ENCODE results near the gene MBD5. TPM values are rescaled to one million over a fixed set of nuclear protein-coding genes. Genes with fewer than 3 reads are reported as not detected.

MBD5 gene
- polyA plus RNA-seq, 3 donors from 2014 or later = 10.0 to 19.2 (median 14.3) TPM

- peaks cover 6 to 23% of the 10 kb centered on the region in 2 donors for H3K4me1 Mint-ChIP-seq
- DNase-seq = no peak
- no peak overlapping the region for H3K4me3 Mint-ChIP-seq
- no peak overlapping the region for H3K27ac Mint-ChIP-seq
- peaks cover 0 to 20% (median 10%) of the 10 kb centered on the region in 6 donors for H3K9me3 Mint-ChIP-seq
- peaks cover 11 to 35% (median 29%) of the 10 kb centered on the region in 3 donors for H3K36me3 Mint-ChIP-seq
- H3K27me3 Mint-ChIP-seq (ENCODE audit: low read depth in 3 of 3) = no peaks in the 10 kb centered on the region
Measured at GRCh38 chr2:148221166-148221565, 200.3 kb downstream of the MBD5 start.

GRCh38 chr2:148221926-148222325, 201.0 kb downstream of the MBD5 start:
- H3K4me3 Mint-ChIP-seq = no peak overlapping the region
- peaks cover 6 to 23% of the 10 kb centered on the region in 2 donors for H3K4me1 Mint-ChIP-seq
- H3K27ac Mint-ChIP-seq = no peak overlapping the region
- no peak for DNase-seq
- no peaks in the 10 kb centered on the region for H3K27me3 Mint-ChIP-seq (ENCODE audit: low read depth in 3 of 3)
- H3K9me3 Mint-ChIP-seq = peaks cover 0 to 20% (median 10%) of the 10 kb centered on the region in 6 donors
- H3K36me3 Mint-ChIP-seq = peaks cover 11 to 35% (median 29%) of the 10 kb centered on the region in 3 donors

GRCh38 chr2:148231858-148232257, 211.0 kb downstream of the MBD5 start:
- peaks cover 10 to 33% (median 15%) of the 10 kb centered on the region in 6 donors for H3K9me3 Mint-ChIP-seq
- no peak overlapping the region for H3K27ac Mint-ChIP-seq
- peaks cover 0 to 2% (median 0%) of the 10 kb centered on the region in 3 donors for H3K27me3 Mint-ChIP-seq (ENCODE audit: low read depth in 3 of 3)
- peaks cover 33 to 56% (median 42%) of the 10 kb centered on the region in 3 donors for H3K36me3 Mint-ChIP-seq
- no peak overlapping the region for H3K4me3 Mint-ChIP-seq
- H3K4me1 Mint-ChIP-seq = peaks cover 4% of the 10 kb centered on the region in 2 donors
- no peak for DNase-seq

DNA sequence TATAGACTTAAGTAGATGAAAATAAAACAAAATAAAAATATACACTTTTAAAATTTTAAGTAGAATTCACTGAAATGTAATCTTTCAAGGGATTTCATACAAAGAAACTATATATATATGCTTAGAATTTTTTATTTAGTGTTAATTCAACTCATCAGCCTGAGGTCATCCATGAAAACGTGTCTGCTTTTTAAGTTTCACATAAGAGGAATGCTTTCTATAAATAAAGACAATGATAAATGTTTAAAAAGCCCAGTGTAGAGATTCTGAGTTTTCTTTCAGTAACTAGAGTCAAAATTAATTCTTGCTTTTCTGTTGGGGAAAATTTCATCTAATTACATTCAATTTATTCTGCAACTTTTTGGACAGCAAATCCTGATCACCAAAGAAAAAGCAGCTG, 213.3 kb downstream of the MBD5 start:
- H3K4me1 Mint-ChIP-seq = peaks cover 4% of the 10 kb centered on the region in 2 donors
- no peaks in the 10 kb centered on the region for H3K27me3 Mint-ChIP-seq (ENCODE audit: low read depth in 3 of 3)
- peaks cover 8 to 28% (median 13%) of the 10 kb centered on the region in 6 donors for H3K9me3 Mint-ChIP-seq
- H3K4me3 Mint-ChIP-seq = no peak overlapping the region
- peaks cover 45 to 71% (median 56%) of the 10 kb centered on the region in 3 donors for H3K36me3 Mint-ChIP-seq
- no peak overlapping the region for H3K27ac Mint-ChIP-seq
- no peak for DNase-seq

GRCh38 chr2:148237911-148238310, 217.0 kb downstream of the MBD5 start:
- Mint-ChIP-seq H3K27ac (no peak overlapping the region), H3K36me3 (peaks cover 58 to 71% (median 65%) of the 10 kb centered on the region in 3 donors), H3K27me3 (ENCODE audit: low read depth in 3 of 3) (no peaks in the 10 kb centered on the region), H3K4me3 (no peak overlapping the region), H3K4me1 (peaks cover 0 to 3% of the 10 kb centered on the region in 2 donors), H3K9me3 (peaks cover 9 to 42% (median 17%) of the 10 kb centered on the region in 6 donors)
- DNase-seq = no peak

DNA sequence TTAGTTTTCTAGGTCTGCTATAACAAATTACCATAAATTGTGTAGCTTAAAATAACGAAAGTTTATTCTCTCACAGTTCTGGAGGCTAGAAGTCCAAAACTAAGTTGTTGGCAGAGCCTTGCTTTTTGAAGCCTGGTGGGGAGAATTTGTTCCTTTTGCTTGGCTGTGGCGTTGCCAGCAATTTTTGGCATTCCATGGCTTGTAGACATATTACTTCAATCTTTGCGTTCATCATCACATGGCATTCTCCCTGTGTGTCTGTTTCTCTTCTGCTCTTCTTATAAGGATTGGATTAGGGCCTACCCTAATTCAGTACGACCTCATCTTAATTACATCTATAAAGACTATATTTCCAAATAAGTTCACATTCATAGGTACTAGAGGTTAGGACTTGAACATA, 217.7 kb downstream of the MBD5 start:
- H3K36me3 Mint-ChIP-seq = peaks cover 58 to 71% (median 62%) of the 10 kb centered on the region in 3 donors
- no peak overlapping the region for H3K4me3 Mint-ChIP-seq

GRCh38 chr2:148240838-148241237, 219.9 kb downstream of the MBD5 start:
- no peak for DNase-seq
- Mint-ChIP-seq H3K27ac (no peak overlapping the region), H3K27me3 (ENCODE audit: low read depth in 3 of 3) (no peaks in the 10 kb centered on the region), H3K4me1 (no peaks in the 10 kb centered on the region), H3K9me3 (peaks cover 9 to 39% (median 17%) of the 10 kb centered on the region in 6 donors), H3K4me3 (no peak overlapping the region), H3K36me3 (peaks cover 51 to 60% (median 54%) of the 10 kb centered on the region in 3 donors)

More for the DNA sequence above, 217.7 kb downstream of the MBD5 start:
- Mint-ChIP-seq H3K27ac (no peak overlapping the region), H3K27me3 (ENCODE audit: low read depth in 3 of 3) (no peaks in the 10 kb centered on the region), H3K4me1 (no peaks in the 10 kb centered on the region), H3K9me3 (peaks cover 9 to 42% (median 17%) of the 10 kb centered on the region in 6 donors)
- no peak for DNase-seq

DNA sequence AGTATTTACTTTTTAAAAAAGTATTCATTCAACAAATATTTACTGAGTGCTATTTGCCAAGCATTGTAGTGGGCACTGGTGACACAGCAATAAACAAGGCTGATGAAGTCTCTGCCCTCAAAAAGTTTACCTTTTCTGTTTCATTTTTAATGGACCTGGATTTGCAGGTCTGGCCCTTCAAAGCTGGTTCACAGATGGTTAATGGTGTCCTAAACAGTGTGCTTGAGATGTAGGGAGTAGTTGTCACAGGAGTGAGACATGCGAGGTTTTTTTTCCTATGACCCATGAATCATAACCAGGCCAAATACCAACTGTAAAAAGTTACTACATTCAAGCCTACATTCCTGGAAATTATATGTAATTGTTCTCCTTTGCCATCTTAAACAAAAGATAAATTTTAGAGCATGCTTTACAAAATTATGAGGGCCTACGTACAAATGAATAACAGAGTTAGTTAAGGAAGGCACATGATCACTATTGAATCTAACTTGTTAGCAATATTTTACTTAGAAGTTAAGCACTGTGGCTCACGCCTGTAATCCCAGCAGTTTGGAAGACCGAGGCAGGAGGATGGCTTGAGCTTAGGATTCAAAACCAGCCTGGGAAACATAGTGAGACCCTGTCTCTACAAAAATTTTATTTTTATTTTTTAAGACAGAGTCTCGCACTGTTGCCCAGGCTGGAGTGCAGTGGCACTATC, 223.9 kb downstream of the MBD5 start:
- no peak overlapping the region for H3K27ac Mint-ChIP-seq
- peaks cover 19 to 24% (median 24%) of the 10 kb centered on the region in 3 donors for H3K36me3 Mint-ChIP-seq
- peaks cover 2 to 19% (median 11%) of the 10 kb centered on the region in 6 donors for H3K9me3 Mint-ChIP-seq
- H3K27me3 Mint-ChIP-seq (ENCODE audit: low read depth in 3 of 3) = no peaks in the 10 kb centered on the region
- no peaks in the 10 kb centered on the region for H3K4me1 Mint-ChIP-seq
- H3K4me3 Mint-ChIP-seq = no peak overlapping the region
- DNase-seq = no peak

DNA sequence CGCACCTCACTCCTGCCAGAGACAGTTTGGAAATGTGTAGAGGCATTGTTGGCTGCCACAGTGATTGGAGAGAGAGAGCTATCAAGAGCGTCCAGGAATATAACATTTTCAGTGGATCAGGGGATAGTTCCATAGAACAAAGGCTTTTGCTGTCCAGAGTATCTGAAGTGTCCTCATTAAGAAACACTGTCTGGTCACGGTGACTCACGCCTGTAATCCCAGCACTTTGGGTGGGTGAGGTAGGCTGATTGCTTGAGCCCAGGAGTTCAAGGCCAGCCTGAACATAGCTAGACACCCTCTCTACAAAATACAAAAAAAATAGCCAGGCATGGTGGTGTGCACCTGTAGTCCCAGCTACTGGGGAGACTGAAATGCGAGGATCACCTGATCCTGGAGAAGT, 231.1 kb downstream of the MBD5 start:
- H3K4me1 Mint-ChIP-seq = no peaks in the 10 kb centered on the region
- peaks cover 0 to 6% (median 0%) of the 10 kb centered on the region in 6 donors for H3K9me3 Mint-ChIP-seq
- H3K27me3 Mint-ChIP-seq (ENCODE audit: low read depth in 3 of 3) = no peaks in the 10 kb centered on the region
- H3K27ac Mint-ChIP-seq = no peak overlapping the region
- no peak overlapping the region for H3K4me3 Mint-ChIP-seq
- H3K36me3 Mint-ChIP-seq = peaks cover 21 to 40% (median 38%) of the 10 kb centered on the region in 3 donors
- DNase-seq = no peak

DNA sequence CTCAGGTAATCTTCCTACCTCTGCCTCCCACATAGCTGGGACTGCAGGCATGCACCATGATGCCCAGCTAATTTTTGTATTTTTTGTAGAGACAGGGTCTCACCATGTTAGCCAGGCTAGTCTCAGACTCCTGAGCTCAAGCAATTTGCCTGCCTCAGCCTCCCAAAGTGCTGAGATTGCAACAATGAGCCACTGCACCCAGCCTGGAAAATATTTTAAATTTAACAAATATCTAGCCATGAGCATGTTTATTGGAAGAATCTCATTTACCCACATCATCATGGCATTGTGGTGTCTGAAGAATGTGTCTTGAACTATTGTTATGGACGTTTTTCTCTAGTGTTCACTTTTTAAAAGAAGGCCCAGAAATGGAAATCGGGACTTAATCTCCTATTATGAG, 231.8 kb downstream of the MBD5 start:
- peaks cover 0 to 2% (median 0%) of the 10 kb centered on the region in 3 donors for H3K27me3 Mint-ChIP-seq (ENCODE audit: low read depth in 3 of 3)

DNA sequence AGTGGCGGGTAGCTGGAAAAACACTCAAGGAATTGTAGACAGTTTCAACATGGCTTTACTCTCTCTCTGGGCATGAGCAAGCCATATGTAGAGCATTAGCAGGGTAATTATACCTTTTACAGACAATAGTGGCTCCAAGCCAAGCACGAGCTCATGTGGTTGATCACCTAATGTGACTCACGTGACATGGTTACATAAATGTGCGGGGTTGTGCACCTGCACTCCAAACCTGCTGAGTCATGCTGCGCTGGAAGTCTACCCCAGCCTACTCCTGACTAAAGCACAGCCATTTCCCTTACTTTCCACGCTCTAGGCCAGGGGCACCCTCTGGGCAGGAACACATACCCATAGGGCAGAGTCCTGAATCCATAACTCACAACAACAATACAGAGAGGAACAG, 232.8 kb downstream of the MBD5 start:
- Mint-ChIP-seq H3K4me3 (no peak overlapping the region), H3K36me3 (peaks cover 25 to 48% (median 47%) of the 10 kb centered on the region in 3 donors), H3K27me3 (ENCODE audit: low read depth in 3 of 3) (peaks cover 0 to 3% (median 0%) of the 10 kb centered on the region in 3 donors), H3K27ac (no peak overlapping the region), H3K9me3 (peaks cover 0 to 6% (median 0%) of the 10 kb centered on the region in 6 donors), H3K4me1 (no peaks in the 10 kb centered on the region)
- no peak for DNase-seq

More for the DNA sequence above, 231.8 kb downstream of the MBD5 start:
- Mint-ChIP-seq H3K4me1 (no peaks in the 10 kb centered on the region), H3K4me3 (no peak overlapping the region), H3K9me3 (peaks cover 0 to 6% (median 0%) of the 10 kb centered on the region in 6 donors), H3K27ac (no peak overlapping the region), H3K36me3 (peaks cover 21 to 40% (median 38%) of the 10 kb centered on the region in 3 donors)
- DNase-seq = no peak

GRCh38 chr2:148255929-148256328, 235.0 kb downstream of the MBD5 start:
- no peak overlapping the region for H3K4me3 Mint-ChIP-seq
- H3K9me3 Mint-ChIP-seq = peaks cover 0 to 6% (median 0%) of the 10 kb centered on the region in 6 donors
- peaks cover 0 to 3% (median 0%) of the 10 kb centered on the region in 3 donors for H3K27me3 Mint-ChIP-seq (ENCODE audit: low read depth in 3 of 3)
- DNase-seq = no peak
- H3K27ac Mint-ChIP-seq = no peak overlapping the region
- peaks cover 39 to 63% (median 56%) of the 10 kb centered on the region in 3 donors for H3K36me3 Mint-ChIP-seq
- H3K4me1 Mint-ChIP-seq = peaks cover 0 to 10% of the 10 kb centered on the region in 2 donors

DNA sequence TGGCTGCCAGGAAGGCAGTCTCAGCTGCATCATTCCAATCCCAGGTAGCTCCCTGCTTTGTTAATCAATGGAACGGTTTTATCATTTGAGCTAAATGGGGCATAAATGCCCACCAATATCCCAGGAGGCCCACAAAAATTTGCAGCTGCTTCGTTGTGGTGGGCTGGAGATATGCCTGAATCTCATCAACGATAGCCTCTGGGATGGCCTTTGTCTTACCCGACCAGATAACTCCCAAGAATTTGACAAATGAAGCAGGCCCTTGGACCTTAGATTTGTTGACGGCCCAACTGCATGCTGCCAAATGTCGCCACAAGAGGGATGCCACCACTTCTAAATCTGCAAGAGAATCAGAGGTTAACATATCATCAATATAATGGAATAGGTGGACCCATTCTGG, 236.4 kb downstream of the MBD5 start:
- no peak overlapping the region for H3K27ac Mint-ChIP-seq
- no peak for DNase-seq
- H3K4me1 Mint-ChIP-seq = peaks cover 0 to 12% of the 10 kb centered on the region in 2 donors
- peaks cover 33 to 58% (median 48%) of the 10 kb centered on the region in 3 donors for H3K36me3 Mint-ChIP-seq
- H3K27me3 Mint-ChIP-seq (ENCODE audit: low read depth in 3 of 3) = peaks cover 0 to 3% (median 0%) of the 10 kb centered on the region in 3 donors
- H3K9me3 Mint-ChIP-seq = peaks cover 0 to 6% (median 0%) of the 10 kb centered on the region in 6 donors
- H3K4me3 Mint-ChIP-seq = no peak overlapping the region

- Mint-ChIP-seq H3K4me3 (no peak overlapping the region), H3K4me1 (peaks cover 0 to 12% of the 10 kb centered on the region in 2 donors), H3K27ac (no peak overlapping the region), H3K27me3 (ENCODE audit: low read depth in 3 of 3) (peaks cover 0 to 3% (median 0%) of the 10 kb centered on the region in 3 donors), H3K36me3 (peaks cover 33 to 50% (median 43%) of the 10 kb centered on the region in 3 donors), H3K9me3 (peaks cover 0 to 6% (median 0%) of the 10 kb centered on the region in 6 donors)
- no peak for DNase-seq
Measured at GRCh38 chr2:148258124-148258523, 237.2 kb downstream of the MBD5 start.

Data from immature natural killer cell (primary cell).